GM12874 (cell line): Measurements from ENCODE around the gene ZHX3.

ENCODE experiments used
- CTCF ChIP-seq: IDR thresholded peaks from 2 replicates; pipeline ENCODE4 v1.5.1; 2011; ENCODE audit warnings: low read depth, mild to moderate bottlenecking, control low read depth, low read length, moderate library complexity; ENCODE audit not compliant: insufficient read depth

ZHX3 gene

GRCh38 chr20:41176711-41177552 is 140.6 kb downstream of the ZHX3 start:
- TF ChIP-seq CTCF = no peak

GRCh38 chr20:41175727-41176330 is 141.7 kb downstream of the ZHX3 start:
- TF ChIP-seq CTCF = no peak

DNA sequence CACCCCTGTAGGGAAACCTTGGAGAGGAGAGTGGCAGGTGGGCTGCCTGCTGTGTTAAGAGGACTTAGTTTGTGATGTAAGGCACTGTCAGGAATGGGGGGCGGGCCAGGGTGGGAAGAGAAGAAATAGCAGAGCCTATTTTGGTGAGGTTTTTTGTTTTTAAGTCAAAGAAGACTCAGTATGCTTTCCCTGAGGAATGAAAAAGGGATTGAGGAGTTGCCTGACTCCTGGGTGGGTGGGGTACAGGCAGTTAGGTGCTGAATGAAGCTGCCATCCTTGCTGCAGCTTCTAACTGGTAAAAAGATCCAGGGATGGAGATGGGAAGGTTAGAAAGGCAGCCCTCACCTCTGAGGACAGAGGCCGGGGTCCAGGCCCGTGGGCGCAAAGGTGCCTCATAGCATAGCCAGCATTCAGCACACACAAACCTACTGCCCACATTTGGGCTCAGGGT is 142.3 kb downstream of the ZHX3 start:
- TF ChIP-seq CTCF = no peak

DNA sequence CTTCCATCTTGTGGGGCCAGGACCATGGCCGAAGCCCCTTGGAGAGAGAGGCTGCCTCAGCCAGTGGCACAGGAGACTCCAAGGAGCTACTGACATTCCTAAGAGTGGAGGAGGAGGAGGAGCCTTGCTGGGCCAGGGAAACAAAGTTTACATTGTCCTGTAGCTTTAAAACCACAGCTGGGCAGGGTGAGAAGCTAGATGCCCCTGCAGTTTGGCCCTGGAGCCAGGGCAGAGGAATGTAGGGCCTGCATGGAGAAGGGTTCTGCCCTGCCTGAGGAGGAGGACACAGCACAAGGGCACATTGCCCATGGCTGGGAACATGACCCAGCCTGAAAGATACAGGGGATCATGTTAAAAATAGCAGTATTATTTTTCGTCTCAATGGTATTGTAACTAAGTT is 142.7 kb downstream of the ZHX3 start:
- no peak for TF ChIP-seq CTCF

DNA sequence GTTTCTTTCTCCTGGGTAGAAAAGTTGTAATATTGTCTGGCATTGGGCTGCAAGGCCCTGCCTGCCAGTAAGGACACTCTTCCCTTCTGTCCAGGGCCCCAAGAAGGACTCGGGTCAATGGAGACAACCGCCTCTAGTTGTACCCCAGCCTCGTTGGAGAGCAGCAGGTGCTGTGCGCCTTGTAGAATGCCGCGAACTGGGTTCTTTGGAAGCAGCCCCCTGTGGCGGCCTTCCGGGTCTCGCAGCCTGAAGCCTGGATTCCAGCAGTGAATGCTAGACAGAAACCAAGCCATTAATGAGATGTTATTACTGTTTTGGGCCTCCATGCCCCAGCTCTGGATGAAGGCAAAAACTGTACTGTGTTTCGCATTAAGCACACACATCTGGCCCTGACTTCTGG is 143.2 kb downstream of the ZHX3 start:
- no peak for TF ChIP-seq CTCF

GRCh38 chr20:41173791-41174341 is 143.7 kb downstream of the ZHX3 start:
- no peak for TF ChIP-seq CTCF

DNA sequence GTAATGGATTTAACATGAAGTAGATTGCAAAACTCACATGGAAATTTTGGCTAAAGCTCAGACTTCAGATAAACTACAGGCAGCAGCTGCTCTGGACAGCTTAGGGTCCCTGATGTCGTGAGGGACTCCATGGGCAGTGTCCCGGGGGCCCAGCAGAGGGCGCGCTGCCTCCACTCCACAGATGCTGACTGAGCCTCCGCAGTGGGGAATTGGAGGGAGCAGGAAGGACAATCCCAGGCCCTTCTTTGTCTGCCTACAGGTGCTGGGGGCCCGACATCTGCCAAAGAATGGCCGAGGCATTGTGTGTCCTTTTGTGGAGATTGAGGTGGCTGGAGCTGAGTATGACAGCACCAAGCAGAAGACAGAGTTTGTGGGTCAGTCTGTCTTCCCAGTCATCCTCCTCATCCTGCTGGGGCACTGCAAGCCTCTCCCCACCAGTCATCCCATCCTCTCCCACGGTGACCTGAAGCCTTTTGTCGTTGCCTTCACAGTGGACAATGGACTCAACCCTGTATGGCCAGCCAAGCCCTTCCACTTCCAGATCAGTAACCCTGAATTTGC is 144.3 kb downstream of the ZHX3 start:
- peak; percentile 94 for TF ChIP-seq CTCF
